GM23338 (cell line): ENCODE results near the gene UBA5. TPM values are rescaled to one million over a fixed set of nuclear protein-coding genes. Genes with fewer than 3 reads are reported as not detected.

ENCODE experiments used
- ATAC-seq: fragments of 200-7000 bp; cut with Tn5 transposase; 3 replicates; pipeline ENCODE4 v1.9.1; 2020
- DNase-seq: peaks from one replicate; pipeline ENCODE4 v3.0.0-alpha.2; 2015; ENCODE audit warnings: low spot score
- H2AFZ ChIP-seq: fragments of 200-600 bp; sonication (generic); 2 replicates; pipeline ENCODE4 v1.8.0; 2016; ENCODE audit warnings: antibody characterized with exemption, mild to moderate bottlenecking, moderate library complexity
- H3F3A ChIP-seq: fragments of 200-600 bp; sonication (generic); replicated peaks from 2 replicates; pipeline ENCODE4 v1.8.0; 2017; ENCODE audit warnings: antibody characterized with exemption, mixed run types, low read depth
- H3K27ac ChIP-seq: fragments of 200-600 bp; sonication (generic); 2 replicates; pipeline ENCODE4 v1.6.1; 2016; ENCODE audit warnings: low read depth
- H3K27me3 ChIP-seq: fragments of 200-600 bp; sonication (generic); 2 replicates; pipeline ENCODE4 v1.8.0; 2016; ENCODE audit warnings: mild to moderate bottlenecking, mixed run types, moderate library complexity; ENCODE audit not compliant: insufficient read depth
- H3K36me3 ChIP-seq: fragments of 200-600 bp; sonication (generic); 2 replicates; pipeline ENCODE4 v1.8.0; 2016; ENCODE audit warnings: mild to moderate bottlenecking; ENCODE audit not compliant: insufficient read depth
- H3K4me1 ChIP-seq: fragments of 200-600 bp; sonication (generic); 2 replicates; pipeline ENCODE4 v1.8.0; 2016; ENCODE audit warnings: mild to moderate bottlenecking, moderate library complexity; ENCODE audit not compliant: insufficient read depth
- H3K4me2 ChIP-seq: fragments of 200-600 bp; sonication (generic); 2 replicates; pipeline ENCODE4 v1.7.1; 2017; ENCODE audit warnings: mixed run types
- H3K4me3 ChIP-seq: fragments of 200-600 bp; sonication (generic); 2 replicates; pipeline ENCODE4 v1.6.1; 2016; ENCODE audit warnings: mixed run types
- H3K79me2 ChIP-seq: fragments of 200-600 bp; sonication (generic); replicated peaks from 2 replicates; pipeline ENCODE4 v1.8.0; 2017; ENCODE audit warnings: mild to moderate bottlenecking; ENCODE audit not compliant: insufficient read depth
- H3K9me2 ChIP-seq: fragments of 200-600 bp; sonication (generic); 2 replicates; pipeline ENCODE4 v1.8.0; 2017; ENCODE audit not compliant: insufficient read depth
- H4K20me1 ChIP-seq: fragments of 200-600 bp; sonication (generic); replicated peaks from 2 replicates; pipeline ENCODE4 v1.8.0; 2017; ENCODE audit warnings: mild to moderate bottlenecking; ENCODE audit not compliant: insufficient read depth
- H3K27ac Mint-ChIP-seq: 2 replicates; pipeline ENCODE4 v1.8.0; 2020; ENCODE audit warnings: inconsistent platforms, mild to moderate bottlenecking, moderate library complexity, mixed read lengths
- H3K27me3 Mint-ChIP-seq: 3 replicates; pipeline ENCODE4 v1.8.0; 2022; ENCODE audit warnings: low read depth, mild to moderate bottlenecking, moderate library complexity, mixed read lengths, inconsistent platforms; ENCODE audit not compliant: insufficient read depth, poor library complexity
- H3K36me3 Mint-ChIP-seq: 3 replicates; pipeline ENCODE4 v1.8.0; 2021; ENCODE audit warnings: low read depth, mild to moderate bottlenecking, inconsistent platforms, moderate library complexity, mixed read lengths
- H3K4me1 Mint-ChIP-seq: 3 replicates; pipeline ENCODE4 v1.8.0; 2020; ENCODE audit warnings: mild to moderate bottlenecking, inconsistent platforms, mixed read lengths
- H3K4me3 Mint-ChIP-seq: 3 replicates; pipeline ENCODE4 v1.8.0; 2021; ENCODE audit warnings: moderate library complexity, mild to moderate bottlenecking, inconsistent platforms, mixed read lengths
- H3K9me3 Mint-ChIP-seq: 3 replicates; pipeline ENCODE4 v1.8.0; 2020; ENCODE audit warnings: moderate library complexity, mild to moderate bottlenecking, inconsistent platforms, mixed read lengths
- CREB1 ChIP-seq: fragments of 250-450 bp; sonication (Bioruptor Pico); IDR thresholded peaks from 2 replicates; pipeline ENCODE4 v1.5.0; 2020; ENCODE audit warnings: low read depth, mild to moderate bottlenecking, moderate library complexity
- CTCF ChIP-seq, 2 experiments: fragments of 200-600 bp in 1 of 2; sonication (generic) in 1 of 2; conservative IDR thresholded peaks; 2 replicates each; pipeline versions ENCODE4 v1.5.1 to v1.6.1; 2016 to 2017; ENCODE audit warnings: antibody characterized with exemption in 2 of 2, low read depth in 2 of 2, mild to moderate bottlenecking in 2 of 2, moderate library complexity in 1 of 2
- EZH2 ChIP-seq: fragments of 200-600 bp; sonication (generic); IDR thresholded peaks from one replicate; pipeline ENCODE4 v1.8.0; 2017; ENCODE audit warnings: antibody characterized with exemption, mild to moderate bottlenecking, low read depth; ENCODE audit not compliant: unreplicated experiment
- EZH2phosphoT487 ChIP-seq: fragments of 200-600 bp; sonication (generic); IDR thresholded peaks from one replicate; pipeline ENCODE4 v1.8.1; 2018; ENCODE audit warnings: antibody characterized with exemption; ENCODE audit not compliant: unreplicated experiment
- JUNB ChIP-seq: IDR thresholded peaks from one replicate; pipeline ENCODE4 v1.6.1; 2016; ENCODE audit warnings: antibody characterized with exemption; ENCODE audit not compliant: unreplicated experiment
- NANOG ChIP-seq: IDR thresholded peaks from 2 replicates; pipeline ENCODE4 v1.6.1; 2016; ENCODE audit warnings: antibody characterized with exemption, borderline replicate concordance
- POLR2AphosphoS5 ChIP-seq: IDR thresholded peaks from 2 replicates; pipeline ENCODE4 v1.6.1; 2016; ENCODE audit warnings: antibody characterized with exemption, low read depth
- REST ChIP-seq: IDR thresholded peaks from one replicate; pipeline ENCODE4 v1.6.1; 2018; ENCODE audit warnings: antibody characterized with exemption; ENCODE audit not compliant: unreplicated experiment
- STAT1 ChIP-seq: IDR thresholded peaks from one replicate; pipeline ENCODE4 v1.6.1; 2016; ENCODE audit warnings: antibody characterized with exemption; ENCODE audit not compliant: unreplicated experiment
- ZNF114 ChIP-seq: fragments of 250-450 bp; sonication (Bioruptor Pico); IDR thresholded peaks from 2 replicates; pipeline ENCODE4 v1.5.0; 2020; ENCODE audit warnings: mild to moderate bottlenecking, moderate library complexity
- ZNF331 ChIP-seq: fragments of 250-450 bp; sonication (Bioruptor Pico); IDR thresholded peaks from 2 replicates; pipeline ENCODE4 v1.5.0; 2020; ENCODE audit warnings: low read depth, mild to moderate bottlenecking, moderate library complexity
- ZNF462 ChIP-seq: fragments of 250-450 bp; sonication (Bioruptor Pico); IDR thresholded peaks from 2 replicates; pipeline ENCODE4 v1.5.0; 2020; ENCODE audit warnings: mild to moderate bottlenecking, moderate library complexity
- polyA plus RNA-seq: library from polyadenylated mRNA; unstranded; fragments of >200 nt; fragmentation: Nextera tagmentation; extraction: Ambion mirVana; gene quantifications from 2 replicates; pipeline ENCODE4 v1.2.1, GENCODE V29; 2016
- total RNA-seq: library from RNA; depleted of rRNA; stranded (reverse); fragments of >200 nt; shearing (Covaris generic); gene quantifications from 2 replicates; pipeline ENCODE4 v1.2.3, GENCODE V29; 2014
- TF ChIP-seq, protein P1 (sequence below): IDR thresholded peaks from 2 replicates; pipeline ENCODE4 v1.6.1; 2016; ENCODE audit warnings: antibody characterized with exemption

Gene UBA5
- total and polyA plus RNA-seq, 2 experiments from 2014 or later = 22.8 to 51.5 TPM

DNA sequence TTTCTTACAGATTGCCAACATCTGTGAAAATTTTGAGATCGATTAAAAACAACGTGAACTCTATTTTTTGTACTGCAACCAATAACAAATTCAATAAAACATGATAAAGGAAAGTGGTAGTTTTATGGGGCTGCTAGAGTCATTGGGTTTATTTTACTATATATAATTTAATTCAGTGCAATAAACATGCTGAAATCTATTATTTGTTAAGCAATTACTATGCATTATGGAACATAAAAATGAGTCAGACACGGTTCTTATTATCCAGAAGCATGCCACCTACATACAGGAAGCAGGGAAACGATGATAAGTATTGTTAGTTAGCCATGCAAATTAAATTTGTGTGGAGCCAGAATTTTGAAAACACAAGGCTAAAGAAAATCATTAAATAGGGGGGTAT lies 34.9 kb downstream of the UBA5 start:
- DNase-seq = no peak
- no peak for ATAC-seq
- H3K27ac ChIP-seq = no peak overlapping the region
- H3K79me2 ChIP-seq = no peaks in the 10 kb centered on the region
- H2AFZ ChIP-seq = no peak overlapping the region
- H3K4me1 ChIP-seq = no peaks in the 10 kb centered on the region
- Mint-ChIP-seq H3K27ac (no peak overlapping the region), H3K36me3 (peaks cover 23% of the 10 kb centered on the region; the same call in 2 of the 3 replicates), H3K4me3 (no peak overlapping the region), H3K27me3 (peaks cover 7% of the 10 kb centered on the region), H3K4me1 (no peaks in the 10 kb centered on the region), H3K9me3 (no peaks in the 10 kb centered on the region)
- no peaks in the 10 kb centered on the region for H3F3A ChIP-seq
- no peak overlapping the region for H3K4me2 ChIP-seq
- H3K9me2 ChIP-seq = no peaks in the 10 kb centered on the region
- peaks cover 32% of the 10 kb centered on the region for H3K36me3 ChIP-seq
- no peaks in the 10 kb centered on the region for H4K20me1 ChIP-seq
- no peak overlapping the region for H3K4me3 ChIP-seq
- TF ChIP-seq EZH2 (no peak), CREB1 (CRISPR knock-in tag) (no peak), ZNF114 (CRISPR knock-in tag) (no peak), EZH2phosphoT487 (no peak), ZNF331 (CRISPR knock-in tag) (no peak), REST (no peak), STAT1 (no peak), JUNB (no peak), POLR2AphosphoS5 (no peak), ZNF462 (CRISPR knock-in tag) (no peak), CTCF (conservative IDR thresholded peaks at IDR 0.05; ENCODE audit: low read depth in 2 of 2) (no peak), NANOG (no peak)
- TF ChIP-seq, protein P1, sequence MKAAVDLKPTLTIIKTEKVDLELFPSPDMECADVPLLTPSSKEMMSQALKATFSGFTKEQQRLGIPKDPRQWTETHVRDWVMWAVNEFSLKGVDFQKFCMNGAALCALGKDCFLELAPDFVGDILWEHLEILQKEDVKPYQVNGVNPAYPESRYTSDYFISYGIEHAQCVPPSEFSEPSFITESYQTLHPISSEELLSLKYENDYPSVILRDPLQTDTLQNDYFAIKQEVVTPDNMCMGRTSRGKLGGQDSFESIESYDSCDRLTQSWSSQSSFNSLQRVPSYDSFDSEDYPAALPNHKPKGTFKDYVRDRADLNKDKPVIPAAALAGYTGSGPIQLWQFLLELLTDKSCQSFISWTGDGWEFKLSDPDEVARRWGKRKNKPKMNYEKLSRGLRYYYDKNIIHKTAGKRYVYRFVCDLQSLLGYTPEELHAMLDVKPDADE = no peak
- H3K27me3 ChIP-seq = no peaks in the 10 kb centered on the region
